Esophagus muscularis mucosa (tissue), 3 donors: ENCODE data around the gene GSTM2.

Experiments used
- POLR2A ChIP-seq: fragments of 450-650 bp; IDR thresholded peaks from one replicate; pipeline ENCODE4 v1.6.1; 2017; ENCODE audit warnings: antibody characterized with exemption, moderate library complexity, mild to moderate bottlenecking, low read depth
- POLR2AphosphoS5 ChIP-seq, 2 donors: sonication (generic); formaldehyde crosslinking; IDR thresholded peaks; one replicate each; pipeline ENCODE4 v1.6.1; 2017; ENCODE audit warnings: antibody characterized with exemption in 2 of 2
- TF ChIP-seq, protein P1 (sequence below), 3 experiments: fragments of 200-600 bp in 2 of 3; fragments of 450-650 bp in 1 of 3; sonication (generic) in 2 of 3; IDR thresholded peaks; one replicate each; pipeline ENCODE4 v1.5.1; 2017 to 2019; ENCODE audit warnings: antibody characterized with exemption in 3 of 3, mild to moderate bottlenecking in 2 of 3, moderate library complexity in 1 of 3

DNA sequence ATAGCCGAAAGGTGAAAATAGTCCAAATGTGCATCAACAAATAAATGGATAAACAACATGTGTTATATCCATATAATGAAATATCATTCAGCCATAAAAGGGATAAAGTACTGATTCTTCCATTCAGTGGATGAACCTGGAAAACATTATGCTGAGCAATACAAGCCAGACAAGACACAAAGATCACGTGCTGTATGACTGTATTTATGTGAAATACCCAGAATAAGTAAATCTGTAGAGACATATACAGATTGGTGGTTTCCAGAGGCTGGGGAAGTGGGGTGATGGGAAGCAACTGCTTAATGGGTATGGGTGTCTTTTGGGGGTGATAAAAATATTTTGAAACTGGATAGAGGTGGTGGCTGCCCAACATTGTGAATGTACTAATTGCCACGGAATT, 25.2 kb upstream of the GSTM2 start:
- TF ChIP-seq, protein P1, sequence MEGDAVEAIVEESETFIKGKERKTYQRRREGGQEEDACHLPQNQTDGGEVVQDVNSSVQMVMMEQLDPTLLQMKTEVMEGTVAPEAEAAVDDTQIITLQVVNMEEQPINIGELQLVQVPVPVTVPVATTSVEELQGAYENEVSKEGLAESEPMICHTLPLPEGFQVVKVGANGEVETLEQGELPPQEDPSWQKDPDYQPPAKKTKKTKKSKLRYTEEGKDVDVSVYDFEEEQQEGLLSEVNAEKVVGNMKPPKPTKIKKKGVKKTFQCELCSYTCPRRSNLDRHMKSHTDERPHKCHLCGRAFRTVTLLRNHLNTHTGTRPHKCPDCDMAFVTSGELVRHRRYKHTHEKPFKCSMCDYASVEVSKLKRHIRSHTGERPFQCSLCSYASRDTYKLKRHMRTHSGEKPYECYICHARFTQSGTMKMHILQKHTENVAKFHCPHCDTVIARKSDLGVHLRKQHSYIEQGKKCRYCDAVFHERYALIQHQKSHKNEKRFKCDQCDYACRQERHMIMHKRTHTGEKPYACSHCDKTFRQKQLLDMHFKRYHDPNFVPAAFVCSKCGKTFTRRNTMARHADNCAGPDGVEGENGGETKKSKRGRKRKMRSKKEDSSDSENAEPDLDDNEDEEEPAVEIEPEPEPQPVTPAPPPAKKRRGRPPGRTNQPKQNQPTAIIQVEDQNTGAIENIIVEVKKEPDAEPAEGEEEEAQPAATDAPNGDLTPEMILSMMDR (IDR thresholded peaks at IDR 0.05): no peak
- TF ChIP-seq POLR2A (no peak), POLR2AphosphoS5 (IDR thresholded peaks at IDR 0.05) (no peak)
